Stimulated activated CD4-positive, alpha-beta T cell treated with anti-CD3 and anti-CD28 coated beads, Interleukin-1b, Interleukin-23, amount 100 ng/mL, for 24 hours (primary cell): Measurements from ENCODE around the gene MIOX.
"Not testable (repeated sequence)": the region's sequence is repeated elsewhere in the genome, so short reads cannot be mapped to it uniquely, and the experiment has no call there.

Experiments used
- DNase-seq, 4 experiments: peaks; one replicate each; pipeline ENCODE4 v3.0.0-alpha.2; 2020; ENCODE audit warnings: low read depth in 4 of 4, low spot score in 1 of 4

The MIOX gene

GRCh38 chr22:50527921-50528681 is 41.4 kb downstream of the MIOX start:
- DNase-seq = no peak

GRCh38 chr22:50528682-50529415 is 42.2 kb downstream of the MIOX start:
- no peak for DNase-seq

GRCh38 chr22:50529416-50529896 is 42.8 kb downstream of the MIOX start:
- no peak for DNase-seq

GRCh38 chr22:50529897-50530579 is 43.4 kb downstream of the MIOX start, which contains the start of gene TYMP:
TSS of gene TYMP (minus strand) at chr22:50530012. CDS start at chr22:50529709, 303 bp downstream.
- peak in 2 of 4 experiments; percentile 40 to 69 for DNase-seq

GRCh38 chr22:50530580-50530876 is 43.9 kb downstream of the MIOX start:
- DNase-seq = no peak

- DNase-seq = peak in 3 of 4 experiments; percentile 55 to 77 (median 76)
Observed at GRCh38 chr22:50530877-50531545, 44.4 kb downstream of the MIOX start.

GRCh38 chr22:50531546-50531961 is 44.9 kb downstream of the MIOX start:
- peak in 2 of 4 experiments; percentile 42 to 65 for DNase-seq

- DNase-seq = no peak
Observed at GRCh38 chr22:50531962-50532674, 45.5 kb downstream of the MIOX start.

GRCh38 chr22:50532824-50533796 is 46.5 kb downstream of the MIOX start:
- no peak for DNase-seq

- not testable (repeated sequence) for DNase-seq
Observed at GRCh38 chr22:50533856-50534711, 47.4 kb downstream of the MIOX start.

GRCh38 chr22:50535113-50535512 is 48.5 kb downstream of the MIOX start:
- DNase-seq = no peak

GRCh38 chr22:50536226-50536625 is 49.6 kb downstream of the MIOX start:
- DNase-seq = no peak

GRCh38 chr22:50537765-50538164 is 51.1 kb downstream of the MIOX start:
- no peak for DNase-seq
